Fibroblast of peridontal ligament (primary cell): Measurements from ENCODE around the gene KLHL22.
A peak's percentile ranks its signal among the peaks of the same experiment; 100 is the strongest.
"Not testable (repeated sequence)": the region's sequence is repeated elsewhere in the genome, so short reads cannot be mapped to it uniquely, and the experiment has no call there.

Experiments
- DNase-seq: peaks from one replicate; pipeline ENCODE4 v3.0.0-alpha.2; 2010; ENCODE audit errors: extremely low read depth

KLHL22 gene

GRCh38 chr22:20499769-20500168, 4.2 kb upstream of the KLHL22 start:
- no peak for DNase-seq

- no peak for DNase-seq
These were observed 3.3 kb upstream of the KLHL22 start for GRCh38 chr22:20498913-20499312.

GRCh38 chr22:20497426-20497825, 1.8 kb upstream of the KLHL22 start:
- DNase-seq = no peak

GRCh38 chr22:20495861-20496681, 476 bp upstream of the KLHL22 start:
- DNase-seq = peak; percentile 79

- DNase-seq = no peak
These were observed 4.2 kb downstream of the KLHL22 start for GRCh38 chr22:20491346-20491745.

GRCh38 chr22:20490941-20491307, 4.7 kb downstream of the KLHL22 start:
- no peak for DNase-seq

GRCh38 chr22:20490183-20490940, 5.2 kb downstream of the KLHL22 start:
- no peak for DNase-seq

- DNase-seq = no peak
These were observed 6.6 kb downstream of the KLHL22 start for GRCh38 chr22:20488946-20489345.

- no peak for DNase-seq
These were observed 7.9 kb downstream of the KLHL22 start for GRCh38 chr22:20487715-20488114.

GRCh38 chr22:20486229-20486628, 9.4 kb downstream of the KLHL22 start:
- DNase-seq = no peak

GRCh38 chr22:20484948-20485683, 10.5 kb downstream of the KLHL22 start:
- no peak for DNase-seq

- DNase-seq = no peak
These were observed 11.8 kb downstream of the KLHL22 start for GRCh38 chr22:20483771-20484170.

- not testable (repeated sequence) for DNase-seq
These were observed 12.5 kb downstream of the KLHL22 start for GRCh38 chr22:20483143-20483506.

- peak; percentile 27 for DNase-seq
These were observed 15.9 kb downstream of the KLHL22 start for GRCh38 chr22:20479612-20480196.

GRCh38 chr22:20478059-20478458, 17.5 kb downstream of the KLHL22 start:
- DNase-seq = not testable (repeated sequence)

GRCh38 chr22:20475569-20475968, 20.0 kb downstream of the KLHL22 start:
- DNase-seq = not testable (repeated sequence)

- DNase-seq = no peak
These were observed 20.5 kb downstream of the KLHL22 start for GRCh38 chr22:20475115-20475436.

GRCh38 chr22:20472629-20473442, 22.8 kb downstream of the KLHL22 start:
- DNase-seq = no peak

- DNase-seq = no peak
These were observed 24.3 kb downstream of the KLHL22 start for GRCh38 chr22:20471126-20471833.

GRCh38 chr22:20470525-20470924, 25.1 kb downstream of the KLHL22 start:
- DNase-seq = not testable (repeated sequence)
